ENCODE data around the gene C3AR1.
"Not testable (repeated sequence)": the region's sequence is repeated elsewhere in the genome, so short reads cannot be mapped to it uniquely, and the experiment has no call there.

Gene C3AR1

DNA sequence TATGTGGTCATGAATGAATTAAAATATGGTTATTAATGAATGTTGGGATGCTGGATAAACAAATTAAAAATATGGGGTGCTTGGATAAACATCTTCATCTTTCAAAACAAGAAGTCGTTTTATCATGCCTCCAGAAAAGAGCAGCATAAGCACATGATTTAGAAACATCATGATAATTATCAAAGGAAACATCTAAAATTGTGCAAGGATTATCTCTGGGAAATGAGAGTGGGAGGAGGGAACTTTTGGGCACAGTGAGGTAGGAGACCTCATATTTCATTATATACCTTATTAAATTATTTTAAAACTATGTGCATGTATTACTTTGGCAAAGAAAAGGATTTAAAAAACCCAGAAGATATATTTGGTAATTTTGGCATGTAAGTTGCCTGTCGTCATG lies 8.9 kb downstream of the C3AR1 start:
- DNase-seq, result no peak

DNA sequence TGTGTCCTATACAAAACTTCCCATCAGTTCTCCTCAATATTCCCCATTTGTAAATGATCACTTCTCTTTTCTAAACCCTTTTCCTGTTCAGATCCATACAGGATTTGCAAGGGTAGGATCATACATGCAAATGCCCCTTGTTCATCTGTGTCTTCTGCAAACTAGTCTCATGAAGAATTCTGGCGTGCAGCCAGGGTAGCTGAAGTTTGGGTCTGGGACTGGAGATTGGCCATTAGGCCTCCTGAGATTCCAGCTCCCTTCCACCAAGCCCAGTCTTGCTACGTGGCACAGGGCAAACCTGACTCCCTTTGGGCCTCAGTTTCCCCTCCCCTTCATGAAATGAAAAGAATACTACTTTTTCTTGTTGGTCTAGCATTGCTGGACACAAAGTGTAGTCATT lies 11.3 kb downstream of the C3AR1 start:
- no peak for DNase-seq

DNA sequence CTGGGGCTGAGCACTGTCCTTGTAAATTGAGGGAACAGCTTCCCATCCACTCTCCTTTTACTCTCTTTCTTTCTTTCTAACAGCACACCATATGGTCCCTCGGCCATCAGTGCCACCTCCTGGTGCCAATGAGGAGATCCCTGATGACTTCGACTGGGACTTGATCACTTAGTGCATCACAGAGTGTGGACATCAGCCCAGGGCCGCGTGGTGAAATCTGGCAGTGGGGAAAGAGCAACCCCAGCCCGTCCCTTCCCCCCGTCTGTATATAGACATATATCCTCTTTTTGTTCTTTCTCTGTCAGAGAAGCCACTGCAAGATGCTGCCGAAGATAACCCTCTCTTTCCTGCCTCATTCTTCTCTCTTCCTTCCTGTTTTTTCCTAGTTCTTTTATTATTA lies 13.5 kb downstream of the C3AR1 start:
- DNase-seq, result no peak

DNA sequence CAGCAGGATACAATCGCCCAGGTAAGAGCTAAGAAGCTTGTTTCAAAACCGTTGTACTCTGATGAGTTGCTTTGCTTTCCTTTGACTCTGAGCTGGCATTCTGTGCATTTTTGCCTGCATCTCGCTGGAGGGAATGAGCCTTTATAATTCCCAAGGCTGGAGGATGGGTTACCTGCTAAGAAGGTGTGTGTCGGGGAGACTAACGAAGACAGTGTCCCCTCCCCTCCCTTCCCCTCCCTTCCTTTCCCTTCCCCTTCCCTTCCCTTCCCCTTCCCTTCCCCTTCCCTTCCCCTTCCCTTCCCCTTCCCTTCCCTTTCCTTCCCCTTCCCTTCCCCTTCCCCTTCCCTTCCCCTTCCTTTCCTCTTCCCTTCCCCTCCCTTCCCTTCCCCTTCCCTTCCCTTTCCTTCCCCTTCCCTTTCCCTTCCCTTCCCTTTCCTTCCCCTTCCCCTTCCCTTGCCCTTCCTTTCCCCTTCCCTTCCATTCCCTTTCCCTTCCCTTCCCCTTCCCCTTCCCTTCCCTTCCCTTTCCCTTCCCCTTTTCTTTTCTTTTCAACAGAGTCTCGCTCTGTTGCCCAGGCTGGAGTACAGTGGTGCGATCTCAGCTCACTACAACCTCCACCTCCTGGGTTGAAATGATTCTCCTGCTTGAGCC lies 15.4 kb downstream of the C3AR1 start:
- no peak for DNase-seq

DNA sequence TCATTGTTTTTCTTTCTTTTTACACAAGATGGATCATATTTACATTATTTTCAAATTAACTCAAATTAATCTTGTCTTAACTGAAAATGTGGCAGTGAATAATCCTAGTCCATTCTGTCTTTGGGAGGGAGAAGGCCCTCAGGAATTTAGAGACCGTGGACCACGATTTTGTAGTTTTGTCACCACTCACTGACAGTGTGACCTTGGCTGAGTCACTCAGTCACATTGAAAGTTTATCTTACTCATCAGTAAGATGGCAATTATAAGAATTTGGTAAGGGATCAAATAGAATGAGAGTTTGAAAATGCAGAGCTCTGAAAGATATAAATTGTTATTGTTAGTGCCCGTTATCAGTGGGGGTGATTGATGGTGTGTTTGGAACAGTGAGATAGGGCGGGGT lies 17.3 kb downstream of the C3AR1 start:
- DNase-seq, result no peak

DNA sequence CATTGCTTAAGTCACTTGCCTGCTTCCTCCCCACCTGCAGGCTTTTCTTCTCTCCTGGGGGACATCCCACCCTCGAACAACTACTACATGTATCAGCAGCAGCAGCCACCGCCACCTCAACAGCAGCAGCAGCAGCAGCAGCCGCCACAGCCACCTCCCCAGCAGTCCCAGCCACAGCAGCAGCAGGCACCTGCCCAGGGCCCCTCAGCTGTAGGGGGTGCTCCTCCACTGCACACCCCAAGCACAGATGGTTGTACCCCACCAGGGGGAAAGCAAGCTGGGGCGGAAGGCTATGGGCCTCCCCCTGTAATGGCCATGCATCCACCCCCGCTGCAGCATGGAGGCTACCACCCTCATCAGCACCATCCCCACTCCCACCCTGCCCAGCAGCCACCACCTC lies 18.3 kb downstream of the C3AR1 start:
- no peak for DNase-seq

DNA sequence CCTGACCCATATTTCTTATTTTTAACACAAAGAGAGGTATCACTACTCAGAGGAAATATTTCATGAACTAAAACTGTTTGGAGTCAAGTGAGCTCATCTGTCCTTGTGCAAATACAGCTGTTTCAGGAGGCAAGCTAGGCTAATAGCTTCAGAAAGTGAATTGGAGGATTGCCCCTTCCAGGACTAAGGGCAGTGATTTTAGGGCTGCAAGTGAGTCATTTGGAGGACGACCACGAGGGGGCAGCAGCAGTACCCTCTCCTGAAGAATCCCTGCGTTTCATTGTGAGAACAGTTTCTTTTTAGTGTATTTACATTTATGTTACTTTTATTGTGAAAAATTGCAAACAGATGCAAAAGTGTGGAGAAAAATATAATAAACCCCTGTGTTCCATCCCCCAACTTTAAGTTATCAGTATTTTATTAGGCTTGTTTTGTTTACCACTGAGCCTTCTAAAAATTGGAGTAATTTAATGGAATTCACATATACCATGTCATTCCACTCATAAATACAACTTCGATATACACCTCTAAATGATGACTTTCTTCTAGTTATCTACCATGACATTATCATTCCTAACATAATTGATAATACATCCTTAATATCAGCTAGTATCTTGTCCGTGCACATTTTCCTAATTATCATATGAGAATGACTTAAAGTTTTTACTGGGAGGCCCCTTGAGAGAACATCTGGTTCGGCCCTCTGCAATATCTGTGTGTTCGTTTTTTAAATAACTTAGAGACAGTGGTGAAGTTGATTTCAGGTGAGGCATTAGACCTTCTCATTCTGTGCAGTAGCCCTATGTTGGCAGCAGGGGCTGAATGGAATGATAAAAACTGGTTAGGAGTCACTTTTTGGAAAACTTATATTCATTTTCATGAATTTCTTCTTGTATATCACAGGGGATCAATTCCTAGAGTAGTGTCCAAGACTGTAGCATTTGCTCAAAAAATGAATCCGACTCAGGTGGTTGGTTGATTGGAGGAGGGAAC lies 19.9 kb downstream of the C3AR1 start:
- DNase-seq, result peak; percentile 66

DNA sequence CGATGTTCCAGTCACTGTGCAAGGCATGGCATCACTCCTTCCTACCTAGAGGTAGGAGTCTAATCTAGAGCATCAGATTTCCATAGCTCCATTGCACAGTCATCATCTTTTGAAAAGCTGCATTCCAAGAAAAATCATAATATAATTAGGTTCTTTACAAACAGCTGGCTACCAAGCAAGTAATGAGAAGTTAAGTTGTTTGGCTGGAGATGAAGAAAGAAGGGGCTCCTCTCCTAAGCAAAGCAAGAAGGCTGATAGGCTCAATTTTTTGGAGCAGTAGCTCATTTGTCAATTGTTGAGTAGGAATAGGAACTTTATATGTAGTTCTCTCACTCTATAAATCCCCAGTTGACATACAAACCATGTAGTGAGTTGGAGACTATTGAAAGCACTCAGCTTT lies 25.4 kb downstream of the C3AR1 start:
- DNase-seq, result no peak

DNA sequence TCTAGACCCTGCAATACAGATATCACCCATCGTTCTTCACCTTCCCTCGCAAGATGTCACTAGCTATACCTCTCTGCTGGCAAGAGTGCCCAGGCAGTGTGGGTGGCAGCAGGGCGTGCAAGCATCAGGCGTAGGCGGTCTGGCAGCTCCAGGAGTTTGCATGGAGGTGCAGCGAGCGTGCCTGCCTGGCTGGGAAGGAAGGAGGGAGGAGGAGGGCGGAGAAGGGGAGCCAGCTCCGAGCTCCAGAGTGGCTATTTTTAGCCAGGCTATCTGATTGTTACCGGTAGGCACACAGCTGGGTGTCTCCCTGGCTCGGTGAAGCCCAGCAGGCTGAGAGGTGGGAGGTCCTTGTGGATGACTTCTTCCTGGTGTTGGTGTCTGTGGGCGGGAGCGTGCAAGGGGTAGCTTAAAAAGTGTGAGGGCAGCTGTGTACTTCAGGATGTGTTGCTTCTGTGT lies 27.5 kb downstream of the C3AR1 start:
- DNase-seq, result no peak

DNA sequence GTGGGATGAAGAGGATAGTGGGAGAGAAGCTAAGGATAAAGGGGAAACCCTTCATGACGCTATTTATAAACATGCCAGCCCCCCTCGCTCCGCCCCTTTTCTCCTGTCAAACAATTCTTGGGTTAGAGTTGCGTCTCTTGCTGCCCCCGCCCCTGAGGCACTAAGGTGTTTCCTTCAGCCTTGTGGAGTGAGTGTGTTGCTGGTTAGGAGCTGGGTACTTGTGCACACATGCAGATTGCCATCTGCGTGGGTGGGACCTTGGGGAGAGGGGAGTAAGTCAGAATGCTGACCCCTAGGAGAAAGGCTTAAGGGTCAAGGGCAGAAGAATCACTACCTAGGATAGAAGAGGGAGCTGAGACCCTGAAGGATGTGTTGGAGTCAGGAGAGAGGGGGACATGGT lies 28.2 kb downstream of the C3AR1 start:
- DNase-seq, result no peak

DNA sequence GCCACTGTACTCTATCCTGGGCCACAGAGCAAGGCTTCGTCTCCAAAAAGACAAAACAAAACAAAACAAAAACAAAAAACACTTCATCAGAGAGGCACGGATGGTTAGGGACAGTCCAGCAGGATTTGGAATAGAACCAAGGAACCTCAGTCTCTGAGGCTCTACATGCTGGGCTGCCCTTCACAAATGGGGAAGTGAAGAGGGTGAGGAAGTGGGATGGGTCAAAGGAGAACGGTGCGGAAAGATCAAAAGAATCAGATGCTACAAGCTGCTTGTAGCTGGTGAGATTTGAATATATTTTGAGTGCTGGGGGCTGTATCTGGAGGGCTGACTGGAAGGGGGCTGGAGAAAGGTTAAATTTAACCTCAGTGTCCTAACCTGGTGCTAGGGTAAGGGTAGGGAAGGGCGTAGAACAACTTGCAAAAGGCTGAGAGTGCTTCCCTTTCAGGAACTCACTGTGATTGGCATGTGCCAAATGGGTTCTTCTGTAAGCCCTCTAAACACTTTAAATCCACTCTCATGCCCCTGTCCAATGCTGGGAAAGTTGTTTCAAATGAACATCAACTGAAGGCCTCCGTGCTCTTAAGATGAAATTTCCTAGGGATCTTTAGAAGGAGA lies 29.0 kb downstream of the C3AR1 start:
- no peak for DNase-seq

DNA sequence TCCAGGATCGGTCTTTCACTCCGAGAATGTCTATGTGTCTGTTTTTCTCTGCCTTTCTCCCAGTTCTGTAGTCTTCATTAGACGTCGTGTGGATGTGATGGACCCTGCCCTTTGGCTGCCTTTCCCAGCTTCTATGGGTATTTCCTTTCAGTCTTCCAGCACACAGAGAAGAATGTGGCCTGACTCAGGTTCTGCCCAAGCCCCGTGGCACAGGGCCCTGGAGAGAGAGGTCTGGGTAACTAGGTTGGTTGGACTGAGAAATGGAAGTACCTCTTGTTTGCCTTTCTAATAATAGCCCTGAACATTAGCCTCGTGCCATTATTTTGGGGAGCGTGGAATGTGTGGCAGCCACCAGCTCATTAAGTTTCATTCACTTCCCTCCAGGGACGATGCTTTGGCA lies 29.8 kb downstream of the C3AR1 start:
- DNase-seq, result no peak

DNA sequence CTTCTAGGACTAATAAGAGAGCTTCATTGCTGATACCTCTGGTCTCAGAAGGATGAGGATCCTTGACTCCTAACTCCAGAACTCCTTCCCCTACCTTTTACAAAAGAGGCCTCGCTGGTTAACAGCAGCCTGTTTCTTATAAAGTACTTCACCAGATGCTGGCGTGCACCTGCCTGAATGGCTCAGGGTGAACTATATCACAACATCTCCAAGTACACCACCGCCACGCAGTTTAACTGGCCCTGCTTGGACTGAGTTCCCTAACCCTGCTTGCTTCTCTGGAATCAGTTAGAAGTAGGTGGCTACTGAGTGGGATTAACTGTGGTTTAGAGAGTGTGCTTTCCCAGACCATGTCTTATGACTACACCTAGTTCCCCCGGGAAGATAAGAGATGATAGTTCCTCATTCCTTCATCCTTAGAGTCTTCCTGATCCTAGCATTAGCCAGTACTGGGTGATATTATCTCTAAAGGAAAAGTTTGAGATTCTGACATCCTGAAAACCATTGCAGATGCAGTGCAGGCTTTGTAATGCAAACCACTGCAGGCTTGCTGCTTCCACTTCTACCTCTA lies 30.6 kb downstream of the C3AR1 start:
- no peak for DNase-seq

DNA sequence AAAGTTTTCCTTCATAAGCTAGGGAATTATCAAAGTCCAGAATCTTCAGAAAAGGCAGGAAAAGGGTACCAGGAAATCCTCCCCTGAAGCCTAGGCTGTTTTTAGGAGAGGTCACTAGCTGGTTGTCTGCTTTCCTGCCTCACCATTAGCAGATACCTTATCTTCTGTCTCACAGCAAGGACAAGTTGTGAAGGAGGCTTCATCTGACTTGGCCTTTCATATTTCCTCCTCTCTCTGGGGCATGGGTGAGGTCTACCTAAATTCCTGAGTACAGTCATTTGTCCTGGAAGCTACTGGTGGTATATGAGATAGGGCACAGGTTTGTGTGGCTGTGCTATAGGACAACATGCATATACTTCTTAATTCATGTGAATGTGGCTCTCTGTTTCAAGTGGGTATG lies 31.4 kb downstream of the C3AR1 start:
- no peak for DNase-seq

DNA sequence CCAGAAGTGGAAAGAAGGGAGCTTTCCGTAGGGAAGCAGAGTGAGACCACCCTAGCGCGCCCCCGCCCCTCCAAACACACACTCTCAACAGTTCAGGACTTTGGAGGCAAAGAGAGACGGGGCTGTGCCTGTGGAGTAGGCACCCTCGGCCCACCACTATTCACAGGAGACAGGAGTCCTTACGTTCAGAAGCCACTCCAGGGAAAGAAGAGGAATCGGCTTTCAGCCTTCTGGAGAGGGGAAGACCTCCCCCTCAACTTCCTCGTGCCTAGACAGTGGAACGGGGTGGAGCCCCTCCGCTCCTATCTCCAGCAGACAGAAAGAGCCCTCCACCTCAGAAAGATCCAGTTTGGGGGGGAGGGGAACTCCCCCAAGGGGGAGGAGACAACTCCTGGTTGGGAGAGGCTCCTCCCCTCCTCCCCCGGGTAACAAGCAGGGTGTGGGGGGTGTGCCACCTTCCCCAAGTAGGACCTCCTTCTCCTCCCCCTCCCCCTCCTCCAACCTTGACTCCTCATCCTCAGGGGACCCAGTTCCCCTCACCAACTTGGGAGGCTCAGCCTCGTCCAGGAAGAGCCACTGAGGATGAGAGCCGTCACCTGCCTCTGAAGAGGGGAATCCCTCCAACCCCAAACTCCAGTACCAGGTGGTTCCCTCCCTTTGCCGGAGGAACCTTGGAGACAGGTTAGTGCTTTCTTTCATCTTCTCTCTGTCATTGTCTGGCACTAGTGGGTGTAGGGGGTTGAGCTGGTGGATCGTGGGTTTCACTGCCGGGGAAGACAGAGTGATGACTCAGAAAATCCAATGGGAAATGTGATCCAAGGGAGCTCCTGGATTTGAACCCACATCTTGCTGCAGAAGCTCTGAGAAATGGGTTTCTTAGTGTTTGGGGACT lies 32.8 kb downstream of the C3AR1 start:
- DNase-seq, result peak; percentile 58

DNA sequence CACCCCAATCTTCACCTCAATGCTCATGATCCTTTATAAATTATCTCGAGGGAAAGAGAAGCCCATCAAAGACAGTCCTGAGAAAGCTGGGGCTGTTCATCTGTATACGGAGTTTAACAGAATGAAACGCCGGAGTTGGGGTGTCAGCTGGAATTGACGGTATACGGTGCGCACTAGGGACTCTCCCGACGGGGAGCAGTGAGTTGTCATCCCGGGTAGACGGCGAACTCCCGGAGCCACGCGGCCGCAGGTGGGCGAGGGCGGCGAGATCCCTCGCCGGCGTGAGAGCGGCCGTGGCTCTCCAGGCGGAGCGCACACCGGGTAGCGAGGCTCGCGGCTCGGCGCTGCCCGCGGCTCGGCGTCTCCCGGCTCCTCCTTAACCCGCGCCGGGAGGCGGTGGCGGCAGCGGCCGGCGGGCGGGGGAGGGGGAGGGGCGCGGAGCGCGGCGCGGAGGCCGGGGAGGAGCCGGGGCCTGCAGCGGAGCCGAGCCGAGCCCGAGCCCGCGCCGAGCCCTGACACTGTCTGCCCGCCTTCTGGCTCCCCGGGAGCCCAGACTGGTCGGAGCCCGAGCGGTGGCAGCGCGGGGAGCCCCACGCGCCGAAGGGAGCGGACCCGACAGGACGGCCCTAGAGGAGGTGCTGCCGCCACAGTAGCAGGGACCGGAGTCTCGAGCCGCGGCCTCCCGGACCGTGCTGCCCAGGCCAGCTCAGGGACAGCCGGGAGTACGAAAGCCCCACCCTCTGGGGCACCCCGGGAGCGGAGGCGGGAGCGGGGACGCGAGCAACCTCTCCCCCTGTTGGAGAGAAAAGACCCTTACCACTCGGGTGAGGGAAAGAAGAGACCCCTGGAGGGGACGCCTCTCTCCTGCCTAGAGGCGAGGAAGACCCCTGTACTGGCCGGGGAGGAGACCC lies 33.7 kb downstream of the C3AR1 start, which contains the start of gene FOXJ2:
FOXJ2 (plus strand) TSS at position 475 of the 911 bp plus-strand sequence. CDS start 7,117 bp downstream, outside the sequence.
- DNase-seq, result peak; percentile 60

DNA sequence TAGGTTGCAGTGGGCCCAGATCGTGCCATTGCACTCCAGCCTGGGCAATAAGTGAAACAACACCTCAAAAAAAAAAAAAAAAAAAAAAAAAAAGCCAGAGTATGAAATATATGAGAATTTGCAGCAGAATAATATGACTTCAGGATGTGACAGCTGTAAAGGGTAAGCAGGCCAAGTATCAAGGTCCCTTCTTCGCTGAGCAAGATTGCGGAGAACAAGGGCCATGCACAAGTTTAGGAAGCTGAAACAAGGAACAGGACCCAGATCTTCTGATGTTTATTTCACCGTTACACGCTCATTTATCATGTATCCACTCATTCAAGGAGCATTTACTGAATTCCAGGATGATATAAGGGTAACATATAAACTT lies 34.3 kb downstream of the C3AR1 start:
- no peak for DNase-seq

DNA sequence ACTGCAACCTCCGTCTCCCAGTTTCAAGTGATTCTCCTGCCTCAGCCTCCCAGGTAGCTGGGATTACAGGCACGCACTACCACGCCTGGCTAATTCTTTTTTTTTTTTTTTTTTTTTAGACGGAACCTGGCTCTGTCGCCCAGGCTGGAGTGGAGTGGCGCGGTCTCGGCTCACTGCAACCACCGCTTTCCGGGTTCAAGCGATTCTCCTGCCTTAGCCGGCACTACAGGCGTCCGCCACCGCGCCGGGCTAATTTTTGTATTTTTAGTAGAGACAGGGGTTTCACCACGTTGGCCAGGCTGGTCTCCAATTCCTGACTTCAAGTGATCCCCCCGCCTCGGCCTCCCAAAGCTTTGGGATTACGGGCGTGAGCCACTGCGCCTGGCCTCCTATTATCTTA lies 35.1 kb downstream of the C3AR1 start:
- DNase-seq, result not testable (repeated sequence)

DNA sequence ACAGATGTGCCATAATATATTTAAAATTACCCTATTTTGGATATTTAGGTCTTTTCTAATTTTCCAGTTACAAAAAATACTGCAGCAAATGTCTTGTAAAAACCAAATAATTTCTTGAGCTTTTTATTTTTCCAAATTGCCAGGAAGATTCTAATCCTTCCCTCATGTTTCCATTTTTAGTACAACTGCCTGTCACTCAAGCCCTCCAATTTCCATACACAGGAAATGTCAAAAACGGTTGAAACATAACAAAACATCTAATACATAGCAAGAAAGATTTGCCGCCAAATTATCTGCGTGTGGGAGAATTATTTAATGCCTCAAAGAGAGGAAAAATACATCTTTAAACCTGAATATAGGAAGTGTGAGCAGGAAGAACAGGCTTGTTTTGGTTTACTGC lies 36.0 kb downstream of the C3AR1 start:
- no peak for DNase-seq

DNA sequence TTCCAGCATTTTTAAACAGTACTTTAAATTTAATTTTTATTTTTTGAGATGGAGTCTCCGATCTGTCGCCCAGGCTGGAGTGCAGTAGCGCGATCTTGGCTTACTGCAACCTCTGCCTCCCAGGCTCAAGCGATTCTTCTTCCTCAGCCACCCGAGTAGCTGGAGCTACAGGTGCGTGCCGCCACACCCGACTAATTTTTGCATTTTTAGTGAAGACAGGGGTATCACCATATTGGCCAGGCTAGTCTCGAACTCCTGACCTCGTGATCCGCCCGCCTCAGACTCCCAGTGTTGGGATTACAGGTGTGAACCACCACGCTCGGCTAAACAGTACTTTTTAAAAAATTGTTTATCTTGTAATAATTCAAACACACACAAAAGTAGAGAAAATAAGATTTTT lies 37.9 kb downstream of the C3AR1 start:
- DNase-seq, result no peak

DNA sequence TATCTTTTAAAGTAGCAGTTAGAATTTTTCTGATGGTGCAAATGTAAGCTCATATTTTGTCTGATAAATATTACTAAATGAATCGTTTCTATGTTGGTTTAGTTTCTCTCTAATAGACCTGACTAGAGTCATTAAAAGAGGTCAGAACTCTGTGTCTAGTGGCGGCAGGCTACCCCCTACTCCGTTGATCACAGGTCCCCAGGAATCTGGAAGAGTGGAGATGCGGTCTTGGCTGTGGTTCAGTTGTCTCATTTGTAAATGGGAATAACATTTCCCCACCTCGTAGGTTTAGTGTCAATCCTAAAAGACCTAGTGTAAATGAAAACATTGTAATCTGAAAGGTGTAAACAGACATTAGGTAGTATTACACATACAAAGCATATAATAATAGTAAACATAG lies 38.3 kb downstream of the C3AR1 start:
- DNase-seq, result no peak

Measured in effector CD8-positive, alpha-beta T cell (primary cell).